Hematopoietic multipotent progenitor cell treated with erythropoietin and hydrocortisone succinate and interleukin-3 and kit ligand, for 6 days (in vitro differentiated cells): ENCODE data around the gene TBX22.
"Not testable (repeated sequence)": the region's sequence is repeated elsewhere in the genome, so short reads cannot be mapped to it uniquely, and the experiment has no call there.

ENCODE experiments used
- DNase-seq: peaks from one replicate; pipeline ENCODE4 v3.0.0-alpha.2; 2015

TBX22 gene, protein sequence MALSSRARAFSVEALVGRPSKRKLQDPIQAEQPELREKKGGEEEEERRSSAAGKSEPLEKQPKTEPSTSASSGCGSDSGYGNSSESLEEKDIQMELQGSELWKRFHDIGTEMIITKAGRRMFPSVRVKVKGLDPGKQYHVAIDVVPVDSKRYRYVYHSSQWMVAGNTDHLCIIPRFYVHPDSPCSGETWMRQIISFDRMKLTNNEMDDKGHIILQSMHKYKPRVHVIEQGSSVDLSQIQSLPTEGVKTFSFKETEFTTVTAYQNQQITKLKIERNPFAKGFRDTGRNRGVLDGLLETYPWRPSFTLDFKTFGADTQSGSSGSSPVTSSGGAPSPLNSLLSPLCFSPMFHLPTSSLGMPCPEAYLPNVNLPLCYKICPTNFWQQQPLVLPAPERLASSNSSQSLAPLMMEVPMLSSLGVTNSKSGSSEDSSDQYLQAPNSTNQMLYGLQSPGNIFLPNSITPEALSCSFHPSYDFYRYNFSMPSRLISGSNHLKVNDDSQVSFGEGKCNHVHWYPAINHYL

DNA sequence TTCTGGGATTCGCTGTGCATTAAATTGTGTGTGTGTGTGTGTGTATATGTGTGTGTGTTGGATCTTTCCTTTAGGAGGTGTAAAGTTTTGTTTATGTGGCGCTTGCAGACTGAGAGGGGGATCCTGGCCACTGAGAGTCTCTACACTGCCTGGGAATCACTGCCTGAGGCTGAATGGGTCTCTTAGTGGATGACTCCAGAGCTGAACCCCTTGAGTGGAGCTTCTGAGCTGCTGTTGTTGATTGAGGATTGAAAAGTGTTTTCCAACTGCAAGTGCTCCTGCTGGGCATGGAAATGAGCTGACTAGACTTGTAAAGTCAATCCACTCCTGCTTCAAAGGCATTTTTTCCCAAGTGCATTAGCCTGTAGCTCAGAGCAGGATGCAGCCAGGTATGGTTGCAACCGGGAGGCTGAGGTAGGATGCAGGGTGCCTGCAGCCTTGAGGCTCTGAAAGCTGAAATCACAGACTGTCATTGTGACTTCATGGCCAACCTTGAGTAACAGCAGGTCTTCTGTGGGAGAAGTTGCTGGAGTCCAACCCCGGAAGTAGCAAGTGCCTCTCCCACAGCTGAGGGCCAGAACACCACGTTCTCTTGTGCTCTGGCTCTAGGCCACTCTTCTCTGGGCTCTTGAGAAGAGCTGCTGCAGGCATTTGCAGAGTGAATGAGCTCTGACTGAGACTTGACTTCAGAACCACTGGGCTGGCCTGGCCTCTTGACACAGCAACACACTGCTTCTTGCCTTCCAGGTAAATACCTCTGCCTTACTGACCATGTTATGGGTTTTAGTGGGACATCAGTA lies at the start of gene TBX22:
TSS of gene TBX22 (plus strand) at position 613 of the 800 bp plus-strand sequence. CDS start 7,517 bp downstream, outside the sequence.
- DNase-seq, result no peak

DNA sequence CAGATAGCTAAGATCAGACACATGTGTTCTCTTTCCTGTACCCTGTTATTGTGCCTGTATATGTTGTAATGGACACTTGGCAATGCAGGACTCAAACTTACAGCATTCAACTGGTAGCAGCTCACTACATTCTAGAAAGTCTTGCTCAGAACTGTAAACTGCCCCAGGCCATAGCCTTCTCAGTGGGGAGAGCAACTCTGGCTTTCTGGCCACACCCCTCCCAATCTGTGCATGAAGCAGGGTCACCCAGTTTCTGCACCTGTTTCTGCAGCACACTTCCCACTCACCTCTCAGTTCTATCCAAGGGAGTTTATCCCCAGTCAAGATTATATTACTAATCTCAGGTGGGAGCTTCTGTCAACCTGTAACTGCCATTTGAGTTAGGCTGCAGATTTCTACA lies 38.9 kb upstream of the TBX22 start:
- no peak for DNase-seq

DNA sequence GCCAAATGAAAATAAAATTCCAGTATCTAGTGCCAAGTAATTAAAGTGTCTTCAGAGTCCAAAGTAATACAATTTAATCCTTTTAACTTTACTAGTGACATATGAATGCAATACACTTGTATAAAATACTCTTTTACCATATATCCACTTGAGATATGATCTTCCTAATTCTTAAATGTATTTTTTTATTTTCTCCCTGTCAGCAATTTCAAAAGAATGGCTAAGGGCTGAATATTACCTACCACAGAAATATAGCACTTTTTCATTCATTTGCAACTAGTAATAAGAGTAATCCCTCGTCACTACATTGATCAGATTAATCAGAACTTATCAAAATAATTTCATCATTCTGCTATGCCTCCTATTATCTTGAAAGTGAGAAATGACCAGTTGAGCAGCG lies 10.1 kb upstream of the TBX22 start:
- no peak for DNase-seq

DNA sequence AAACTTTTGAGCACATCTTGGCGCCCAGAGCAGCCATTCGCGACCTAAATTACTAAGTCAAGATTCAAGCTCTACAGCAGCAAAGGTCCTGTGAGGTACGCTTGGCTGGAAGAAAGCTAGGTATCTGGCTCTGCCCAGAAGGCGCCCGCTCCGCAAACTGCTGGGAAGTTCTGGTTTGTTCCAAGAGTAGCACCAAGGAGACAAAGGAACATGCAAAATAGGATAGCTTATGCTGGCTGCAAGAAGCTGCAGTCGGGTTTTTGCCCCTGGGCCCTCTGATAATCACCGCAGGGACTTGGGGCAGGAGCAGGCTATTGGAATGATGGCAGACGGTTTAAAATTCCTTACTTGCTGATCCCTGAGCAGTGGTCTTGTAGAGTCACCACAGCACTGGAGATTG lies 3.0 kb upstream of the TBX22 start:
- no peak for DNase-seq

DNA sequence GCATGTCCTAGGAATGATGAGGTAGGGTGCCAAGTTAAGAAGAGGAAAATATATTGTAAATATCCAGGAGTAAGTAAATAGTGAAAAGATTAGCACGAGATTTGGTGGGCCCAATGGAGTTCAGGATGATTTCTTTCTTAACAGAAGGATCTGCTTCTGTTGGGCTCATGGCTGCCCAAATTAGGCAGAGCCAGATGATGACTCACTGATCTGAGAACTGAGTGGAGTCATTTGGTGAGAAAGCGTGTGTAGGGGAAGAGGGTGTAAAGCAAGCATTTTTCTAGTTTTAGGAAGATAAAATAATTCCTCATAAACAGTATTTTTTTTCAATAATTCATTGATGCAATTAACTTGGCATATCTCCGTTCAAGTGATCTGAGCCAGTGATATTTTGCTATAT lies 1.6 kb downstream of the TBX22 start:
- no peak for DNase-seq

DNA sequence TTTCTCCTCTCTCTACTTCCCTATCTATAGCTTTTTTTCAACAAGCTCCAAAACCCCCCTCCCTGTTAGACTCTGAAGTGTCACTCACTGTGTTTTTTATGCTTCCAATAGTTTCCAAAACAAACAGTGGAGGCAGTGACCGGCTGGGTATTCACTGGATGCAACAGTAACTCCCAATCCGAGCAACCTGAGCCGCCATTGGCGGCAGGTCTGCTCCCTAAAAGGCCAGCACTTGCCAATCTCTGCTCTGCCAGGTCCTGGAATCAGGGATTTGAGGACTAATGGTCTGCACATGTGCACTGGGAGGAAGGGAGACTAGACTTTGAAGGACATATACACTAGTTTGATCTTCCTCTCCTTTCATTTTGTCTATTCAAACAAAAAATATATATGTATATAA lies 7.1 kb downstream of the TBX22 start:
- DNase-seq, result no peak

DNA sequence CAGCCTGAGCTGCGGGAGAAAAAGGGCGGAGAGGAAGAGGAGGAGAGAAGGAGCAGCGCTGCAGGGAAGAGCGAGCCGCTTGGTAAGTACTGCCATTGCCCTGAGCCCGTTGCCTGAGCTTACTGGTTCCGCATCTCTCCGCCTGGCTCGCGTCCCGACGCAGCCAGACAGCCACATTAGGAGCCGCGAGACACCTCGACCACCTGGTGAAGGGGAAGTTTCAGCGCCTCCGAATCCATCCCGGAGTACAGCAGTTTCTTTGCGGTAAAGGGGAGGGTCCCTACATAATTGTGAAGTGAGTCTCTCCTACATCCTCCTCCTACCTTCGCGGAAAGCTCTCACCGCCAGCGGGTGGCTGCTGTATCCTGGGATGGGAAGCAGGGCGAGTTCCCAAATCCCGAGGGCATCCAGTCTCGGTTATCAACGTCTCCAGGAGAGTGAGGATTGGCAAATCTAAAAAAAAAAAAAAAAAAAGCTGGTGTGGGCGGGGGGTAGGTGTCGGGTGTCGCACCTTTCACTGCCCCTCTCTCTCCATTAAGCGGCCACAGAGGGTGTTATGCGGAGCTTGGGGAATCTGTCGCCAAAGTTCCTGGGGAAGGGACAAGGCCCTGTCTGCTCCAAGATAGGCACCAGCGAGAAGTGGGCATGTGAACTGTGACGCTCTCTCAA lies 7.9 kb downstream of the TBX22 start:
- no peak for DNase-seq

DNA sequence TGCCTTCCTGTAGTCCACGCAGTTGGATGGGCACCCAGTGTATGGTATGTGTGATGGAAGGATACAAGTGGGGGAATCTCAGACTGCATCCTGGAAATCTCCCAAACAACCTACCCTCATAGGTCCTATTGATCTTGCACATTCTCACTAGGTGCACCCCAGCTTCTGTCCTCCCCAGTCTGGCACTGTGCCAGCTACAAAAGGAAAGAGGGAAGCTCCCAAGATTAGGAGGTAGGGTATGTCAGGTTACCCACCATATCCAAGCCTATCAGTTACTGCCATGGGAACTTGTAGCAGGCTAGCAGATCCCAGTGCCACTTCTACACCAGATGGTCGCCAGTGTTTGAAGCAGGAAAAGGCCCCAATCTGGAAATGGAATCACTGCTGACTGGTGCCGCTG lies 11.6 kb downstream of the TBX22 start:
- no peak for DNase-seq

DNA sequence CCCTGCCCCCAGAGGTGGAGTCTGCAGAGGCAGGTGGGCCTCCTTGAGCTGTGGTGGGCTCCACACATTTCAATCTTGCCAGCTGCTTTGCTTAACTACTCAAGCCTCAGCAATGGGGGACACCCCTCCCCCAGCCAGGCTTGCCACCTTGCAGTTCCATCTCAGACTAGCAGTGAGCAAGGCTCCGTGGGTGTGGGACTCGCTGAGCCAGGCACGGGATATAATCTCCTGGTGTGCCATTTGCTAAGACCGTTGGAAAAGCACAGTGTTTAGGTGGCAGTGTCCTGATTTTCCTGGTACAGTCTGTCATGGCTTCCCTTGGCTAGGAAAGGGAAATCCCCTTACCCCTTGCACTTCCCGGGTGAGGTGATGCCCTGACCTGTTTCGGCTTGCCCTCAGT lies 51.6 kb downstream of the TBX22 start:
- DNase-seq, result not testable (repeated sequence)

DNA sequence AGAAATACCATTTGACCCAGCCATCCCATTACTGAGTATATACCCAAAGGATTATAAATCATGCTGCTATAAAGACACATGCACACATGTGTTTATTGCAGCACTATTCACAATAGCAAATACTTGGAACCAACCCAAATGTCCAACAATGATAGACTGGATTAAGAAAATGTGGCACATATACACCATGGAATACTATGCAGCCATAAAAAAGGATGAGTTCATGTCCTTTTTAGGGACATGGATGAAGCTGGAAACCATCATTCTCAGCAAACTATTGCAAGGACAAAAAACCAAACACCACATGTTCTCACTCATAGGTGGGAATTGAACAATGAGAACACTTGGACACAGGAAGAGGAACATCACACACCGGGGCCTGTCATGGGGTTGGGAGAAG lies 61.1 kb downstream of the TBX22 start:
- not testable (repeated sequence) for DNase-seq
